Stimulated activated naive CD8-positive, alpha-beta T cell treated with anti-CD3 and anti-CD28 coated beads, Interleukin-15, amount 100 ng/mL, for 72 hours (primary cell): ENCODE measurements around the gene SEMA4D.
A peak's percentile ranks its signal among the peaks of the same experiment; 100 is the strongest.

ENCODE experiments used
- ATAC-seq: fragments of 150-1000 bp; cut with Tn5 transposase; 2 replicates; pipeline ENCODE4 v1.10.0; 2021; ENCODE audit warnings: mild to moderate bottlenecking, moderate library complexity
- DNase-seq, 2 donors: peaks; one replicate each; pipeline ENCODE4 v3.0.0; 2021 to 2022
- H3K27ac Mint-ChIP-seq, 2 donors: one replicate each; pipeline ENCODE4 v1.8.0; 2022; ENCODE audit warnings: mild to moderate bottlenecking in 2 of 2, mixed read lengths in 2 of 2, moderate library complexity in 2 of 2
- H3K27me3 Mint-ChIP-seq: one replicate; pipeline ENCODE4 v1.8.0; 2022; ENCODE audit warnings: mixed read lengths
- H3K4me1 Mint-ChIP-seq: one replicate; pipeline ENCODE4 v1.8.0; 2022; ENCODE audit warnings: mild to moderate bottlenecking, mixed read lengths
- H3K4me3 Mint-ChIP-seq, 2 donors: one replicate each; pipeline ENCODE4 v1.8.0; 2022; ENCODE audit warnings: mild to moderate bottlenecking in 2 of 2, mixed read lengths in 2 of 2, moderate library complexity in 1 of 2
- H3K9me3 Mint-ChIP-seq, 2 donors: one replicate each; pipeline ENCODE4 v1.8.0; 2022; ENCODE audit warnings: mixed read lengths in 2 of 2

The SEMA4D gene

GRCh38 chr9:89364666-89365531, 133.0 kb downstream of the SEMA4D start:
- Mint-ChIP-seq H3K27ac (peak overlapping the region in 1 of 2 donors; percentile 68), H3K4me1 (peaks cover 28% of the 10 kb centered on the region), H3K27me3 (no peaks in the 10 kb centered on the region), H3K4me3 (no peak overlapping the region), H3K9me3 (no peaks in the 10 kb centered on the region)
- ATAC-seq (no peak), DNase-seq (peak in 1 of 2 donors; percentile 9)

- Mint-ChIP-seq H3K27me3 (no peaks in the 10 kb centered on the region), H3K9me3 (no peaks in the 10 kb centered on the region), H3K4me3 (no peak overlapping the region), H3K27ac (peak overlapping the region in 1 of 2 donors; percentile 95), H3K4me1 (peaks cover 29% of the 10 kb centered on the region)
- ATAC-seq (no peak), DNase-seq (peak in 1 of 2 donors; percentile 5)
These were observed 133.8 kb downstream of the SEMA4D start for GRCh38 chr9:89363921-89364665.

GRCh38 chr9:89363311-89363670, 134.6 kb downstream of the SEMA4D start:
- H3K4me1 Mint-ChIP-seq: peaks cover 29% of the 10 kb centered on the region
- ATAC-seq (no peak), DNase-seq (no peak)
- H3K27me3 Mint-ChIP-seq: no peaks in the 10 kb centered on the region
- peak overlapping the region in 1 of 2 donors; percentile 97 for H3K27ac Mint-ChIP-seq
- no peak overlapping the region for H3K4me3 Mint-ChIP-seq
- H3K9me3 Mint-ChIP-seq: no peaks in the 10 kb centered on the region

- no peaks in the 10 kb centered on the region for H3K27me3 Mint-ChIP-seq
- H3K27ac Mint-ChIP-seq: peak overlapping the region in 1 of 2 donors; percentile 97
- H3K4me3 Mint-ChIP-seq: no peak overlapping the region
- peak; percentile 9 for ATAC-seq
- H3K9me3 Mint-ChIP-seq: no peaks in the 10 kb centered on the region
- peaks cover 26% of the 10 kb centered on the region for H3K4me1 Mint-ChIP-seq
- no peak for DNase-seq
These were observed 135.1 kb downstream of the SEMA4D start for GRCh38 chr9:89362647-89363310.

- ATAC-seq: no peak
- peak in 1 of 2 donors; percentile 6 for DNase-seq
- Mint-ChIP-seq H3K4me3 (no peak overlapping the region), H3K27ac (peak overlapping the region in 1 of 2 donors; percentile 97), H3K27me3 (no peaks in the 10 kb centered on the region), H3K4me1 (peaks cover 33% of the 10 kb centered on the region), H3K9me3 (no peaks in the 10 kb centered on the region)
These were observed 135.9 kb downstream of the SEMA4D start for GRCh38 chr9:89361816-89362646.

- no peak for DNase-seq
- no peaks in the 10 kb centered on the region for H3K9me3 Mint-ChIP-seq
- peaks cover 41% of the 10 kb centered on the region for H3K4me1 Mint-ChIP-seq
- no peaks in the 10 kb centered on the region for H3K27me3 Mint-ChIP-seq
- ATAC-seq: no peak
- no peak overlapping the region for H3K4me3 Mint-ChIP-seq
- peak overlapping the region; percentile 11 to 43 for H3K27ac Mint-ChIP-seq
These were observed 136.9 kb downstream of the SEMA4D start for GRCh38 chr9:89361031-89361430.

GRCh38 chr9:89360465-89360864, 137.4 kb downstream of the SEMA4D start:
- no peak overlapping the region for H3K4me3 Mint-ChIP-seq
- H3K27ac Mint-ChIP-seq: peak overlapping the region in 1 of 2 donors; percentile 93
- ATAC-seq: no peak
- no peaks in the 10 kb centered on the region for H3K27me3 Mint-ChIP-seq
- peaks cover 41% of the 10 kb centered on the region for H3K4me1 Mint-ChIP-seq
- no peaks in the 10 kb centered on the region for H3K9me3 Mint-ChIP-seq
- DNase-seq: no peak

GRCh38 chr9:89359751-89360261, 138.1 kb downstream of the SEMA4D start:
- no peak for DNase-seq
- Mint-ChIP-seq H3K27me3 (no peaks in the 10 kb centered on the region), H3K27ac (peak overlapping the region; percentile 54 to 83), H3K4me1 (peaks cover 41% of the 10 kb centered on the region), H3K9me3 (no peaks in the 10 kb centered on the region), H3K4me3 (no peak overlapping the region)
- ATAC-seq: no peak

GRCh38 chr9:89358985-89359384, 138.9 kb downstream of the SEMA4D start:
- Mint-ChIP-seq H3K4me3 (no peak overlapping the region), H3K27ac (peak overlapping the region in 1 of 2 donors; percentile 76), H3K9me3 (no peaks in the 10 kb centered on the region), H3K4me1 (peaks cover 33% of the 10 kb centered on the region), H3K27me3 (no peaks in the 10 kb centered on the region)
- ATAC-seq (no peak), DNase-seq (no peak)

GRCh38 chr9:89358376-89358916, 139.5 kb downstream of the SEMA4D start:
- H3K4me1 Mint-ChIP-seq: peaks cover 33% of the 10 kb centered on the region
- H3K4me3 Mint-ChIP-seq: no peak overlapping the region
- peak overlapping the region; percentile 42 to 82 for H3K27ac Mint-ChIP-seq
- DNase-seq (no peak), ATAC-seq (no peak)
- H3K9me3 Mint-ChIP-seq: no peaks in the 10 kb centered on the region
- H3K27me3 Mint-ChIP-seq: no peaks in the 10 kb centered on the region

GRCh38 chr9:89357331-89358197, 140.3 kb downstream of the SEMA4D start:
- ATAC-seq (peak; percentile 88), DNase-seq (no peak)
- peaks cover 37% of the 10 kb centered on the region for H3K4me1 Mint-ChIP-seq
- H3K4me3 Mint-ChIP-seq: no peak overlapping the region
- H3K27ac Mint-ChIP-seq: peak overlapping the region; percentile 79 to 94
- no peaks in the 10 kb centered on the region for H3K9me3 Mint-ChIP-seq
- H3K27me3 Mint-ChIP-seq: no peaks in the 10 kb centered on the region

- no peak overlapping the region for H3K4me3 Mint-ChIP-seq
- H3K4me1 Mint-ChIP-seq: peaks cover 45% of the 10 kb centered on the region
- ATAC-seq: no peak
- no peaks in the 10 kb centered on the region for H3K9me3 Mint-ChIP-seq
- no peak for DNase-seq
- H3K27me3 Mint-ChIP-seq: no peaks in the 10 kb centered on the region
- H3K27ac Mint-ChIP-seq: no peak overlapping the region
These were observed 141.1 kb downstream of the SEMA4D start for GRCh38 chr9:89356782-89357181.

GRCh38 chr9:89354471-89354870, 143.4 kb downstream of the SEMA4D start:
- DNase-seq (no peak), ATAC-seq (no peak)
- no peaks in the 10 kb centered on the region for H3K27me3 Mint-ChIP-seq
- H3K4me3 Mint-ChIP-seq: no peak overlapping the region
- no peaks in the 10 kb centered on the region for H3K9me3 Mint-ChIP-seq
- no peak overlapping the region for H3K27ac Mint-ChIP-seq
- H3K4me1 Mint-ChIP-seq: peaks cover 45% of the 10 kb centered on the region

- Mint-ChIP-seq H3K4me1 (peaks cover 45% of the 10 kb centered on the region), H3K27me3 (no peaks in the 10 kb centered on the region), H3K4me3 (no peak overlapping the region), H3K27ac (peak overlapping the region in 1 of 2 donors; percentile 50), H3K9me3 (no peaks in the 10 kb centered on the region)
- DNase-seq: no peak
- no peak for ATAC-seq
These were observed 143.9 kb downstream of the SEMA4D start for GRCh38 chr9:89353989-89354388.
